Subcutaneous adipose tissue (tissue), 4 donors: ENCODE results near the gene NPHP3. TPM values are rescaled to one million over a fixed set of nuclear protein-coding genes. Genes with fewer than 3 reads are reported as not detected.

Experiments
- total RNA-seq, 4 donors: library from RNA; depleted of rRNA; stranded (reverse); fragments of >200 nt; gene quantifications; one replicate each; pipeline ENCODE4 v1.1.0, GENCODE V29; 2016
- TF ChIP-seq, protein P1 (sequence below): fragments of 450-650 bp; IDR thresholded peaks from one replicate; pipeline ENCODE4 v1.5.1; 2016; ENCODE audit warnings: low read depth, mild to moderate bottlenecking, control low read depth, antibody characterized with exemption, moderate library complexity

Gene NPHP3, protein sequence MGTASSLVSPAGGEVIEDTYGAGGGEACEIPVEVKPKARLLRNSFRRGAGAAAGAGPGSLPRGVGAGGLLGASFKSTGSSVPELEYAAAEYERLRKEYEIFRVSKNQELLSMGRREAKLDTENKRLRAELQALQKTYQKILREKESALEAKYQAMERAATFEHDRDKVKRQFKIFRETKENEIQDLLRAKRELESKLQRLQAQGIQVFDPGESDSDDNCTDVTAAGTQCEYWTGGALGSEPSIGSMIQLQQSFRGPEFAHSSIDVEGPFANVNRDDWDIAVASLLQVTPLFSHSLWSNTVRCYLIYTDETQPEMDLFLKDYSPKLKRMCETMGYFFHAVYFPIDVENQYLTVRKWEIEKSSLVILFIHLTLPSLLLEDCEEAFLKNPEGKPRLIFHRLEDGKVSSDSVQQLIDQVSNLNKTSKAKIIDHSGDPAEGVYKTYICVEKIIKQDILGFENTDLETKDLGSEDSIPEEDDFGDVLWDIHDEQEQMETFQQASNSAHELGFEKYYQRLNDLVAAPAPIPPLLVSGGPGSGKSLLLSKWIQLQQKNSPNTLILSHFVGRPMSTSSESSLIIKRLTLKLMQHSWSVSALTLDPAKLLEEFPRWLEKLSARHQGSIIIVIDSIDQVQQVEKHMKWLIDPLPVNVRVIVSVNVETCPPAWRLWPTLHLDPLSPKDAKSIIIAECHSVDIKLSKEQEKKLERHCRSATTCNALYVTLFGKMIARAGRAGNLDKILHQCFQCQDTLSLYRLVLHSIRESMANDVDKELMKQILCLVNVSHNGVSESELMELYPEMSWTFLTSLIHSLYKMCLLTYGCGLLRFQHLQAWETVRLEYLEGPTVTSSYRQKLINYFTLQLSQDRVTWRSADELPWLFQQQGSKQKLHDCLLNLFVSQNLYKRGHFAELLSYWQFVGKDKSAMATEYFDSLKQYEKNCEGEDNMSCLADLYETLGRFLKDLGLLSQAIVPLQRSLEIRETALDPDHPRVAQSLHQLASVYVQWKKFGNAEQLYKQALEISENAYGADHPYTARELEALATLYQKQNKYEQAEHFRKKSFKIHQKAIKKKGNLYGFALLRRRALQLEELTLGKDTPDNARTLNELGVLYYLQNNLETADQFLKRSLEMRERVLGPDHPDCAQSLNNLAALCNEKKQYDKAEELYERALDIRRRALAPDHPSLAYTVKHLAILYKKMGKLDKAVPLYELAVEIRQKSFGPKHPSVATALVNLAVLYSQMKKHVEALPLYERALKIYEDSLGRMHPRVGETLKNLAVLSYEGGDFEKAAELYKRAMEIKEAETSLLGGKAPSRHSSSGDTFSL (N-terminal part only)
- total RNA-seq, result 10 to 100 TPM; 45.9 to 73.7 (median 62.3) TPM

DNA sequence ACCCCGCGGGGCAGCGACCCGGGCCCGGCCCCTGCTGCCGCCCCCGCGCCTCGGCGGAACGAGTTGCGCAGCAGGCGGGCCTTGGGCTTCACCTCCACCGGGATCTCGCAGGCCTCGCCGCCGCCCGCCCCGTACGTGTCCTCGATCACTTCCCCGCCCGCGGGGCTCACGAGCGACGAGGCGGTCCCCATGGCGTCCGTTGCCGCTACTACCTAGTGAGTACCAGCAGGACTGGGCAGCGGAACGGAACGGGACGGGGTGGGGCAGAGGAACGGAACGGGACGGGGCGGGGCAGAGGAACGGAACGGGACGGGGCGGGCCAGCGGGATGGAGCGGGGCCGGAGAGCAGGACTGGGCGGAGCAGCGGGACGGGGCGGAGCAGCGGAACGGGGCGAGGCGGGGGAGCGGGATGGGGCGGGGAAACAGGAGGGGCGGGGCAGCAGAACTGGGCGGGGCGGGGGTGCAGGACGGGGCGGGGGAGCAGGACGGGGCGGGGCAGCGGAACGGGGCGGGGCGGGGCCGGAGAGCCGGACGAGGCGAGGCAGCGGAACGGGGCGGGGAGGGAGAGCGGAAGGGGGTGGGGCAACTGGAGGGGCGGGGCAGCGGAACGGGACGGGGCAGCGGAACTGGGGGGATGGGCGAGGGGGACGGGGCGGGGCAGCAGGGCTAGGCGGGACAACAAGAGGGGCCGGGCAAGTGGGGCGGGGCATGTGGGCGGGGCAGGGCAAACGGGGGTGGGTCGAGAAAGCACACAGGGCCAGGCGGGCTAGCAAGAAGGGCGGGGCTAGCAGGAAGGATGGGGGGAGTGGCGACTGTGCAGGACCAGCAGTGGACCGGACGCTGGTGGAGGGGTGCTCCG, at the start of gene NPHP3:
Gene NPHP3 (minus strand): TSS at position 245 of the 859 bp plus-strand sequence. CDS start 54 bp downstream, at position 191.
- TF ChIP-seq, protein P1, sequence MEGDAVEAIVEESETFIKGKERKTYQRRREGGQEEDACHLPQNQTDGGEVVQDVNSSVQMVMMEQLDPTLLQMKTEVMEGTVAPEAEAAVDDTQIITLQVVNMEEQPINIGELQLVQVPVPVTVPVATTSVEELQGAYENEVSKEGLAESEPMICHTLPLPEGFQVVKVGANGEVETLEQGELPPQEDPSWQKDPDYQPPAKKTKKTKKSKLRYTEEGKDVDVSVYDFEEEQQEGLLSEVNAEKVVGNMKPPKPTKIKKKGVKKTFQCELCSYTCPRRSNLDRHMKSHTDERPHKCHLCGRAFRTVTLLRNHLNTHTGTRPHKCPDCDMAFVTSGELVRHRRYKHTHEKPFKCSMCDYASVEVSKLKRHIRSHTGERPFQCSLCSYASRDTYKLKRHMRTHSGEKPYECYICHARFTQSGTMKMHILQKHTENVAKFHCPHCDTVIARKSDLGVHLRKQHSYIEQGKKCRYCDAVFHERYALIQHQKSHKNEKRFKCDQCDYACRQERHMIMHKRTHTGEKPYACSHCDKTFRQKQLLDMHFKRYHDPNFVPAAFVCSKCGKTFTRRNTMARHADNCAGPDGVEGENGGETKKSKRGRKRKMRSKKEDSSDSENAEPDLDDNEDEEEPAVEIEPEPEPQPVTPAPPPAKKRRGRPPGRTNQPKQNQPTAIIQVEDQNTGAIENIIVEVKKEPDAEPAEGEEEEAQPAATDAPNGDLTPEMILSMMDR, result no peak

DNA sequence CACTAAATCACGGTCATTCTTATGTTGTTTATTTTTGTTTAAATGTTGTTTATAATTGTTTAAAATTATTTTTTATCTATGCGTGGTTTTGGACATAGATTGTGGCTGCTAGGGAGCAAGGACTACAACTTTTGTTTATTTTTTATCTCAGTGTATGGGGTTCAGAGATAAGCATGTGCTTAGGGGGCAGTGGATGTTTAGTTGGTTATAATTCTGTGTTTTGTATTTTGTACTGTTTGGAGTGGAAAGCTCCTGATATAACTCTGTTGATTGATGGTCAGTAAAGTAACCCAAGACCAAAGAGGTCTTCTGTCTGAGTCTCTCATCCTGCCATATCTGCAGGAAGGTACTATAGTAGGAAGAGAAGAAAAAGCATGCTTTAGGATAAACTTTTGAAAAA, 36.5 kb upstream of the NPHP3 start:
- TF ChIP-seq, protein P1, result no peak

DNA sequence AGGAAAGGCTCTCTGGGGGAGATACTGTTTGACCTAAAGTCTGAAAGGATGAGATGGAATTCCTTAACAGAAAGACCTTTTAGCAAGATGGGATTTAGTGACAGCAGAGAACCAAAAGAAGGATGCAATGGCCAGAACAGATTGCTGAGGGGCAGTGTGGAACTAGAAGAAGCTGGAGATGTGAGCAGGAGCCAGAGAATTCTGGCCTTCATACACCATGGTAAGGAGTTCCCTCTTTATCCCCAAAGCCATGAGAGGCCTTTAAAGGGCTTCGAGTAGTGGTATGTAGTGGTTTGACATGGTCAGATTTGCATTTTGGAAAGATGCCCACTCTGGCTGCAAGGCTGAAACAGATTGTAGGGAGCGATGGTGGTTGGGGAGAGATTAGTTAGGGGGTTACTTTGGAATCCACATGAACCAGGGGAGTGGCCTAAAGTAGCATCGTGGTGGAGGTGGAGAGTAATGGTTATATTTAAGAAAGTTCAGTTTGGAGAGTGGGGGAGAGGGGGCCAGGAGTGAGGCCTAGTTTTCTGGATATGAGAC, 34.0 kb upstream of the NPHP3 start:
- TF ChIP-seq, protein P1, result no peak

DNA sequence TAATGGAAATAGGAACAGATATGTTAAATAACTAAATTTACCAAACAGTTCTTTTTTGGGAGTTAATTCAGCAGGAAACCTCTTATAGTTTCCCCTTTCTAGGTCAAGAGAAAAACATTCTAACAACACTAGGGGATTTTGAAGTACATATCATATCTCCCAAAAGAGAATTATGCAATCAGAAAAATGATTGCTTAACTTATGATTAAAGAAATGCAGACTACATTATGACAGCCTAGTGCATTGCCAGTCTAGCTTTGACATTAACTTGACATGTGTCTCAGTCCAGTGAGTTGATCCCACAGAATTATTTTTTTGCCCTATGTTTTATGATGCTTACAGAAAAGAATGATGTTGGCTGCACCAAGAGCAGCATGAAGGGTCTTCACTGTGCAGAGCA, 31.7 kb upstream of the NPHP3 start:
- TF ChIP-seq, protein P1, result no peak

DNA sequence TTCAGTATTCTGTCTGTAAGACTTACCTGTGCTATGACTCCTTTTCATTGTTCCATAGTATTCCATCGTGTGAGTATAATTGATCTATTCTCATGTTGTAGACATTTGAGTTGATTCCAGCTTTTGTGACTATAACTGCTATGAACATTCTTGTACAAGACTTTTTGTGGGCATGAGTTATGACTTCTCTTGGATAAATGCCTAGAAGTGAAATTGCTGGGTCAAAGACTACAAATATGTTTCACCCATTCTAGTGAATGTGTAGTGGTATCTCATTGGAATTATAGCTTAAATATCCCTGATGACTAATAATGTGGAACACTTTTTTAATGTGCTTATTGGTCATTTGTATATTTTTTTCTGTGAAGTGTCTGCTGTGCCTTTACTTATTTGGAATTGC, 27.6 kb upstream of the NPHP3 start:
- TF ChIP-seq, protein P1, result no peak

DNA sequence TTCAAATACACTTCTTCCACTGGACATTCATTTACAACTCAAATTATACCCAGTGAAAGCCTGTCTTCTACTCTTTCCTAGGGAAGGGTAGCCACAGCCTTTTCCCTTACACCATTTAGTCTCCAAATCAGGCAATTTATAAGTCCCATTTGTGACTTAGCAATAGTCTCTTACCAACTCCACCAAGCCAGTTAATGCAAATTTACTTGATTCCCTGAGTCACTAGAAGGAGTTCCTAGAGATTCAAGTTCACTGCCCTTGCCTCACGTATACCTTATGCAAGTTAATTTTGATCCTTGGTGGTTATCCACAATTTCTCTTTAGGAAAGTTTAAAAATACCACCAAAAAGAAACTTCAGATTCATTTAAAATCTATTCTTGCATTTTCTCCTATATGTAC, 16.1 kb upstream of the NPHP3 start:
- TF ChIP-seq, protein P1, result no peak
